HUDEP-2 (cell line): ENCODE data around the gene PPP2R1A.

Source experiments
- DNase-seq, 76 experiments: peaks; one replicate each; lab custom pipeline; 2025; ENCODE audit not compliant: unreplicated experiment in 76 of 76; lab: John Stamatoyannopoulos, UW

The PPP2R1A gene

GRCh38 chr19:52189735-52190486 is at the start of gene PPP2R1A:
TSS of gene PPP2R1A (plus strand) at chr19:52190052. CDS start at chr19:52190097, 45 bp downstream.
- peak; percentile 89 to 100 (median 100) for DNase-seq

DNA sequence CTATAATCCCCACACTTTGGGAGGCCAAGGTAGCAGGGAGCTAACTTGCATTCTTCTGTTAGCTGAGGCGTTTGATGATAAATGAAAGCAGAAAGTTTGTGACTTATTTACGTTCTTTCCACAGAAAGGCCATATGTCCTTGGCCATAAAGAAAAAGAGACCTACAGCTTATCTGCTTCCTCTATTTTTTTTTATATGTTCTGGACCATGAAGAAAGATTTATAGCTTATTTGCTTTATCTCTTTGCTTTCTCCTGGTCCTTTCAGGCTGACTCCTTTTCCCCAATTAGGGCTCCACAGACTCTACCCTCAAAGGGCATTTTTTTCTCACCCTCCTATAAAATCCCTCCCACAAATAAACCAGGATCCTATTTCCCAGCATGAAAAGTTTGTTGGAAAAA is 48.6 kb upstream of the PPP2R1A start:
- no peak for DNase-seq

DNA sequence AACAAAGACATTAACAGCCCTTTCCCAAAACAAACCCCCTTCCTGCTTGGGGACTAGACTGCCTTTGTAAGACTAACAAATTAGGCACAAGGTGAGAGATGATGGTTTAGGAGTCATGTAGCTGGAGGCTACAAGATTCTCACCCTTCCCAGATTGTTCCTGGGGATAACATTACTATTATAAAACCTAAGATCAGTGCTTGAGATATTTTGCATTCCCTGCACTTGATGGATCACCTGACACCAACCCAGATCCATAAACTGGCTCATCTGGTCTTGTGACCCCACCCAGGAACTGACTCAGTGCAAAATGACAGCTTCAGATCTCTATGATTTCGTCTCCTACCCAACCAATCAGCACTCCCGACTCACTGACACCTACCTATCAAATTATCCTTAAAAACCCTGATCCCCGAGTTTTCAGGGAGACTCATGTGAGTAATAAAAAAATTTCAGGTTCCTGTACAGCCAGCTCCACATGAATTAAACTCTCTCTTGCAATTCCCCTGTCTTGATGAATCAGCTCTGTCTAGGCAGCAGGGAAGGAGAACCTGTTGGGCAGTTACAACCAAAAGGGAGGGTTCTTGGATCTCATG is 47.8 kb upstream of the PPP2R1A start:
- DNase-seq: no peak

DNA sequence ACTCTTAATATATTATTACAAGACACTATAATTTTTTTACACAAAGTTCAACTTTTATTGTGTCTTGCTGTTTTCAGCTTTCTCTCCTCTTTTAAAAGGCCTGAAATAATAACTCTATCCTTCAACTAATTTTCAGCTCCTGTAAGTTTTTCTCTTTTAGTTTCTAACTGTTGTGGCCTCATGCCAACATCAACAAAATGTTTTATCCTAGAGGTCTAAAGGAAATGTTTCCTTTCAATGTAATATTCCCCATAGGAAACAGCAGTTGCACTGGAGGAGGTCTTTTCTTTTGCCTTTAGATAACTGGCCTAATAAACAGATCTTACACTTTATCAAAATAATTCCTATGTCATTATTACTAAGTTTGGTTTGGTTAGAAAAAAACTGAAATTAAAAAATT is 41.6 kb upstream of the PPP2R1A start:
- no peak for DNase-seq

DNA sequence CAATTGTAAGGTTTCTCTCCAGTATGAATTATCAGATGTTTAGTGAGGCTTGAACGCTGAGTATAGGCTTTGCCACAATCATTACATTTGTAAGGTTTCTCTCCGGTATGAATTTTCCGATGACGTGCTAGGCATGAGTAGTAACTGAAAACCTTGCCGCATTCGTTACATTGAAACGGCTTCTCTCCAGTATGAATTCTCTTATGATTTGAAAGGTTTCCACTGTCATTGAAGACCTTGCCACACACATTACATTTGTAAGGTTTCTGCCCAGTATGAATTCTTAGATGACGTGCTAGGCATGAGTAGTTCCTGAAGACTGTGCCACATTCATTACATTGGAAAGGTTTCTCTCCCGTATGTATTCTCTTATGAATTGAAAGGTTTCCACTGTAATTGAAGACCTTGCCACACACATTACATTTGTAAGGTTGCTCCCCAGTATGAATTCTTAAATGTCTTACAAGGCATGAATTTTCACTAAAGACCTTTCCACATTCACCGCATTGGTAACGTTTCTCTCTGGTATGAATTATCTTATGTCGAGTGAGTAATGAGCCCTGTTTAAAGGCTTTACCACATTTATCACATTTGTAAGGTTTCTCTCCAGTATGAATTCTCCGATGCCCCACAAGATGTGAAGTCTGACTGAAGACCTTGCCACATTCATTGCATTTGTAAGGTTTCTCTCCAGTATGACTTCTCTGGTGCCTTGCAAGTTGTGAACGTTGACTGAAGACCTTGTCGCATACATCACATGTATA is 34.1 kb upstream of the PPP2R1A start:
- no peak for DNase-seq

GRCh38 chr19:52170304-52170703 is 19.5 kb upstream of the PPP2R1A start:
- DNase-seq: no peak

- peak in 3 of 76 experiments; percentile 30 to 75 (median 50) for DNase-seq
These were observed 19.0 kb upstream of the PPP2R1A start for GRCh38 chr19:52170863-52171320.

GRCh38 chr19:52171321-52172169 is 18.3 kb upstream of the PPP2R1A start, which contains the start of gene ZNF836:
TSS of gene ZNF836 (minus strand) at chr19:52171621. CDS start at chr19:52168072, 3,549 bp downstream.
- peak in 56 of 76 experiments; percentile 15 to 84 (median 60) for DNase-seq

DNA sequence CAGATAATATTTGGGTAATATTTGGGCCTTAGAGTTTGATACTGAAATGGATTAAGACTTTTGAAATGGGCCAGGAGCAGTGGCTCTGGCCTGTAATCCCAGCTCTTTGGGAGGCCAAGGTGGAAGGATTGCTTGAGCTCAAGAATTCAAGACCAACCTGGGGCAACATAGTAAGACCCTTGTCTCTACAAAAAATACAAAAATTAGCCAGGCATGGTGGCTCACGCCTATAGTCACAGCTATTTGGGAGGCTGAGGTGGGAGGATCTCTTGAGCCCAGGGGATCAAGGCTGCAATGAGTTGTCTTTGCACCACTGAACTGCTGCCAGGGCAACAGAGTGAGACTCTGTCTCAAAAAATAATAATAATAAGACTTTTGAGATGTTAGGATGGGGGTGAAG is 17.5 kb upstream of the PPP2R1A start:
- DNase-seq: no peak

DNA sequence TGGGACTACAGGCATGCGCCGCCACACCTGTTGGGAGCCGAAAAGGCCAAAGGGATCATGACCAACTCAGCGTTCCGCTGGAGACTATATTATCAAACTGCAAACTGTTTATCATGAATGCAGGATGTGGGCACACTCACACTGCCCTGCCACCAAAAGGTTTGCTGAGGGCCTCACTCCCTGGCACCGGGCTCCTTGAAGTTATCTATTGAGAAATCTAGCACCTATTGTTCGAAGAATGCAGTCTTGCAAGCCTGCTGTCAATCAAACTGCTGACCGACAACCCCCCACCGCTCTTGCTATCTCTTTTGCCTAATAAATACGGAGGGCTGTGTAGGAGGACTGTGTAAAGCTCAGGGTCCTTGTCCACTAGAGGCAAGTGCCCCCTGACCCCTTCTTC is 13.3 kb upstream of the PPP2R1A start:
- DNase-seq: no peak

- no peak for DNase-seq
These were observed 2.4 kb upstream of the PPP2R1A start for GRCh38 chr19:52187407-52187806.

DNA sequence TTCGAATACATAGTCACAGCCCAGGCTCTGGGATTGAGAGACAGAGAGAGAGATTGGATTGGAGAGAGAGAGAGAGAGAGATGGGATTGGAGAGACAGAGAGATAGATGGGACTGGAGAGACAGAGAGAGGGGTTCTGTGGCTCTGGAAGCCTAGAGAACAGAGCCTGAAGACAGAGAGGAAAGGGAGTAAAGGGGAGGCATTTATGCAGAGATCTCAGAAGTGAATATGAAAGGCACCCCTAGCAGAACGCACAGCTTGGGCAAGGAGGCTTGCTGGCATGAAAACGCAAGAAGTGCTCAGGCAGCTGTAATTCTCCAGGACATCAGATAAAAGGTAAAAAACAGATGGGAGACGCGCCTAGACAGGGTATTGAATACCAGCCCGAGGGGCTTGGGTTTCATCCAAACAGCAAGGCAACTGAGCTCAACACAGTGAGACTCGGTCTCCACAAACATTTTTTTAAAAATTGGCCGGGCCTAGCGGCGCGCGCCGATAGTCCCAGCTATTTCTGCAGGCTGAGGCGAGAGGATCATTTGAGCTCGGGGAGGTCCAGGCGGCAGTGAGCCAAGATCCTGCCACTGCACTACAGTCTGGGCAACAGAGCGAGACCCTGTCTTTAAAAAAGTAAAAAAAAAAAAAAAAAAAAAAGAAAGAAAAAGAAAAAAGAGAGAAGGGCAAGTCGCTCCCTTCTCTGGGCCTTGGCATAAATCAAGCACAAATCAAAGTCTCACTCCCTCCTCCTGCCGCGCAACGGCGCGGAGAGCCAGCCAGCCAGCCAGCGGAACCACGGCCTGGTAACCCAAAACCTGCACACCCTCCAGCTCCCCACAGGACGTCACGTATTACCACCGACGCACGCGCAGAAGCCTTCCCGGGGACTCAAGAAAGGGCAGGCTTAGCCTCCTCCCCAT is 774 bp upstream of the PPP2R1A start:
- DNase-seq: peak in 3 of 76 experiments; percentile 36 to 98 (median 98)

DNA sequence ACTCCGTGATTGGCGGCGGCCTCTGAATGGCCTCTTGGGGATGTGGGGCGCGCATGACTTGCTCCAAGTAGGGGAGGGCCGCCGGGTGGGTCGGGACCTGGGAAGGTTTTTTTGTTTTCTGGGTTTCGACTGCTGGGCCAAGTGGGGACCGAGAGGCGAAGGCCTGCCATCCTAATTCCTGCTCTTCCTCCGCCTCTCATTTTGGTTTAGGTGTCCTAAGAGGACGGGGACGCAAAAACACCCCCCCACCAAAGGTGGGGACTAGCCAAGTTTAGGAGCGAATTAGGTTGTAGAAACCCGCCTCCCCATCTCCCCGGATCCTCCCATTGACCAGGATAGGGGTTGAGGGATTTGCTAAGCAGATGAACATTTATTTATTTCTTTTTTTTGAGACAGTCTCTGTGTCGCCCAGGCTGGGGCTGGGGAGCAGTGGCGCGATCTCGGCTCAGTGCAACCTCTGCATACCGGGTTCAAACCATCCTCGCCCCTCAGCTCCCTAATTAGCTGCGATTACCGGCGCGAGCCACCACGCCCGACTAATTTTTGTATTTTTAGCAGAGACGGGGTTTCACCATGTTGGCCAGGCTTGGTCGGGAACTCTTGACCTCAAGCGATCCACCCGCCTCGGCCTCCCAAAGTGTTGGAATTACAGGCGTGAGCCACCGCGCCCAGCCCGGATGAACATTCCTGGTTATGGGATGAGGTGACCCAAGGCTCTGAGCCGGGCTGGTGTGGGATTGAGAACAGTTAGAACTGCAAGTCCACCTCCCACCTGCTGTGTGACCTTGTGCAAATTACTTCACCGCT is 838 bp downstream of the PPP2R1A start:
- DNase-seq: peak in 20 of 76 experiments; percentile 9 to 52 (median 38)

DNA sequence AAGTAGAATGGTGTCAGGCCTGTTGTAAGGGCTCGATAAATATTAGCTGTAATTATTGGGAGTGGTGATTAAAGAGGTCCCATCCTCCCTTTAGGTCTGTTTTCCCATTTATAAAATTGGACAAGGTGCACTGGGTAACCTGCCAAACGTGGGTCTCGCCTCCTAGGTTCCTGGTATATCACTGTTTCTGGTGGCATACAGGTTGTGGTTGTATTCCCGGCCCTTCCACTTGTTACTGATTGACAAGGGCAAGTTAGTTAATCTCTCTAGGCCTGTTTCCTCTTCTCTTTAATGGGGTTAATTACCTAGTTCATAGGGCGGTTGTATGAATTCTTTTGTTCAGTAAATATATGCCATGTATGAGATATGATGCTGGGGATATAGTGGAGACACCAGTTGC is 1.5 kb downstream of the PPP2R1A start:
- DNase-seq: no peak

DNA sequence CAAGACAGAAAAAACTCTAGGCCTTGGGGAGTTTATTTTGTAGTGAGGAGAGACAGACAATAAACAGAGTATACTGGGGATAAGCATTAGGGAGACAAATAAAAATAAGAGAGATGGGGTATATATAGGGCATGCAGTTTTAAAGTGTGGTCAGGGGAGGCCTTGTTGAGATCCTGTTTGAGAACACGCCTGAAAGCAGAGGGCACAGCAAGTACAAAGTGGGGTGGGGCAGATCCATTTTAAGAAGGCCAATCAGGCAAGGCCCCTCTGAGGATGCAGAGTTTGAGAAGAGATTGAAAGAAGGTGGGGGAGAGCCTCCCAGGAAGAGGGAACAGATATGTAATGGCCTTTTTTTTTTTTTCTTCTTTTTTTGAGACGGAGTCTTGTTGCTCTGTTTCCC is 2.1 kb downstream of the PPP2R1A start:
- peak in 9 of 76 experiments; percentile 2 to 24 (median 10) for DNase-seq

DNA sequence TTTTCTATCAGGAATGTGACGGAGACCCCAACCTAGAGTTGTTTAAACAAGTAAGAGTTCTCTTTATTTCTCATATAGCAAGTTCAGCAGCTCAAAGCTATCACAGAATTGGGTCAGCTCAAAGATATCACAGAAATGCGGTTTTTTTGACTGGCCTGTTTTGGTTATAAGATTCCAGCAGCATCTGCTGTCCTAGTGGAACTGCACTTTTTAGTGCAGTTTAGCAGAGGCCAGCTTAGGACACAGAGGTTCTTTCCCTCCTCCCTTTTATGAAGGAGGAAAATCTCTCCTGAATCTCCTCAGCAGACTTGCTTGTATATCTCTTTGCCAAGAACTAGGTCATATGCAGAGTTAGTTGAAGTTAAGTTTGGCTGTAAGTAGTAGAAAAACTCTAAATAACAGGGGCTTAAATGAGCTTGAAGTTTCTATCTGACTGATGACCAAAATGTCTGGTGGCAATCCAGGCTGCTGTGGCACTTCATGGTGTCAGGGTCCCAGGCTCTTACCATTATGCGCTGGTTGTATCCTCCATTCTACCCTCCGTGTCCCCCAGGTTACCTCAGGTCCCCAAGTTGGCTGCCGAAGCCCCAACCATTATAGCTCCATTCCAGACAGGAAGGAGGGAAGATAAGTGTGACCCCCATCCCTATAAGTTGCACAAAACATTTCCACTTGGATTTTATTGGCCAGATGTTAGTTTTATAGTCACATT is 6.6 kb downstream of the PPP2R1A start:
- DNase-seq: no peak

DNA sequence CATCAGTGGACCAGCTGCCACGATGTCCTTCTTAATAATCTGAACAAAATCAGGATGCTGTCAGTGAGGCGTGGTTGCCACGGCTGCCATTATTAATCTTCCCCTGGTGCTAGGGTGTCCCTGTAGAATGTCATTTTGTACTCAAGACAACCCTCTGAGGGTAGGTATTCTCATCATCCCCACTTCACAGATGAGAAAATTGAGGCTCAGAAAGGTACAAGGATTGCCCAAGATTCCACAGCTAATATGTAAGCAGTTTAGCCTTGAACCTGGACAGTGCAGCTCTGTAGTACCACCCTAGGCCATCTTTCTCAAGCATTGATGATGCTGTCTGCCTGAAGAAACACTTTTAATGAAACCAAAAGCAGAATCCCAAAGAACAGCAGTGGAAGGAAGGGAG is 8.1 kb downstream of the PPP2R1A start:
- no peak for DNase-seq

- peak in 1 of 76 experiments; percentile 1 for DNase-seq
These were observed 8.8 kb downstream of the PPP2R1A start for GRCh38 chr19:52198678-52199077.
